AG08395 (cell line): ENCODE results near the gene FAAP20.
A peak's percentile ranks its signal among the peaks of the same experiment; 100 is the strongest.

Experiments
- DNase-seq: peaks from one replicate; pipeline ENCODE4 v3.0.0; 2012; ENCODE audit warnings: mixed read lengths, low spot score

FAAP20 gene

DNA sequence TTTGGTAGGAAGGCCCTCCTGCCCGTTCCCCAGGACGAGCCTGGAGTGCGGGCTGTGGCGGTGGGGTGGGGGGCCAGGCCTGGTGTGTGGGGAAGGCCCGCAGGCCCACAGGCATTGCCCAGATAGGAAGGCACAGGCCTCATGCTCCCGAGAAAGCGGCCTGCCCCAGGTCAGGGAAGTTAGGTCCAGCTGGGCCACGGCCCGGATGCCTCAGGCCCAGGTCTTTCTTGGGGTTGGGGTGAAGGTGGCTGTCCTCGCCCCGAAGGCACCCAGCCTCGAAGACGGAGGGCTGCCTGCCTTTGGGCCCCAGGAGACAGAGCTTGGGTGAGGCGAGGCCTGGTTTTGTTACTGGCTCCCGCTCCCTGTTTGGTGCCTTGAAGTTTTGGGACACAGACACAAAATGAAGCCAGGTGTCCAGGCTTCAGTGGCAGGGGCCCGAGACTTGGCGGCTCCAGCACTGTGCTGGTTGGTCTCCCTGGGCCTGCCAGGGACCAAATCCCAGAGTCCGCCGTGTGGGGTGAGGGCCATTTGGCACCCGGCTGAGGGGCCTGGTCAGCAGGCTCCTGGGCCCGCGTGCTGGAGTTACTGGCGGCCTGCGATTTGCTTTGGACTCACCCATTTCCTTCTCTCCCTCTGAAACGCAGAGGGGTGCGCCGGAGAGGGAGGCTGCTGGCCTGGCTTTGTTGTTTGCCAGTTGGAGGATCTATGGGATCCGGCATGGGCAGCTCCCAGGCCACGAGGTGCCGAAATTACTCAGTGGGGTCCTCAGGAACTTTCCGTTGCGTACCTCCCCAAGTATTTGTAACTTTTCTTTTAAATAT is 35.5 kb upstream of the FAAP20 start:
- DNase-seq, result no peak

DNA sequence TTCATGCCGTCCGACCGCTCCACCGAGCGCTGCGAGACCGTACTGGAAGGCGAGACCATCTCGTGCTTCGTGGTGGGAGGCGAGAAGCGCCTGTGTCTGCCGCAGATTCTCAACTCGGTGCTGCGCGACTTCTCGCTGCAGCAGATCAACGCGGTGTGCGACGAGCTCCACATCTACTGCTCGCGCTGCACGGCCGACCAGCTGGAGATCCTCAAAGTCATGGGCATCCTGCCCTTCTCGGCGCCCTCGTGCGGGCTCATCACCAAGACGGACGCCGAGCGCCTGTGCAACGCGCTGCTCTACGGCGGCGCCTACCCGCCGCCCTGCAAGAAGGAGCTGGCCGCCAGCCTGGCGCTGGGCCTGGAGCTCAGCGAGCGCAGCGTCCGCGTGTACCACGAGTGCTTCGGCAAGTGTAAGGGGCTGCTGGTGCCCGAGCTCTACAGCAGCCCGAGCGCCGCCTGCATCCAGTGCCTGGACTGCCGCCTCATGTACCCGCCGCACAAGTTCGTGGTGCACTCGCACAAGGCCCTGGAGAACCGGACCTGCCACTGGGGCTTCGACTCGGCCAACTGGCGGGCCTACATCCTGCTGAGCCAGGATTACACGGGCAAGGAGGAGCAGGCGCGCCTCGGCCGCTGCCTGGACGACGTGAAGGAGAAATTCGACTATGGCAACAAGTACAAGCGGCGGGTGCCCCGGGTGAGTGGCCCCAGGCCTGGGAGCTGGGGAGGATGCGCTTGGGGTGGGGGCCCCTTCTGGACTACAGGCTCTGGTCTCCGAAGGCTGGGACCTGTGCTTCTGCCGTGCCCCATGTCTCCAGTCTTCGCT is 34.7 kb upstream of the FAAP20 start:
- no peak for DNase-seq

DNA sequence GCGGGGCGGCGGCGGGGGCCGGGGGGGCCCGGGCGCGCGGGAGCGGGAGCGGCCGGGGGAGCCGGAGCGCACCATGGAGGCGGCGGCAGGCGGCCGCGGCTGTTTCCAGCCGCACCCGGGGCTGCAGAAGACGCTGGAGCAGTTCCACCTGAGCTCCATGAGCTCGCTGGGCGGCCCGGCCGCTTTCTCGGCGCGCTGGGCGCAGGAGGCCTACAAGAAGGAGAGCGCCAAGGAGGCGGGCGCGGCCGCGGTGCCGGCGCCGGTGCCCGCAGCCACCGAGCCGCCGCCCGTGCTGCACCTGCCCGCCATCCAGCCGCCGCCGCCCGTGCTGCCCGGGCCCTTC is 34.1 kb upstream of the FAAP20 start:
- no peak for DNase-seq

DNA sequence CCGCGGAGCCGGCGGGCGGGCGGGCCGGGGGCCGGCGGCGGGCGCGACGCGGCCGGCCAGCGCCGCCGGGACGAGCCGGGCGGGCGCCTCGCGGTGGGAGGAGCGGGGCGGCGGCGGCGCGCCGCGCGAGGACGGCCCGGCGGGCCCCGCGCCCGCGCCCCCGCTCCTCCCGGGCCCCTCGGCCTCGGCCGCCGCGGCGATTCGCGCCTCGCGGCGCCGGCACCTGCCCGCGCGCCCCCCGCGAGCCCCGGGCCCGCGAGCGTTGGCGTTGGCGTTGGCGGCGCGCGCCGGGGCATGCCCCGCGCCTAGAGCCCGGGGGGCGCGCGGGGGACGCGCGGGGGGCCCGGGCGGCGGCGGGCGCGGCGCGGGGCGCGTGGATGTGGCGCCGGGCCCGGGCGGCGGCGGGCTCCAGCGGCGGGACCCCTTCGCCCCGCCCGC is 33.6 kb upstream of the FAAP20 start, which contains the start of gene SKI:
TSS of gene SKI (plus strand) at position 163 of the 438 bp plus-strand sequence. CDS start 448 bp downstream, outside the sequence.
- DNase-seq, result no peak

DNA sequence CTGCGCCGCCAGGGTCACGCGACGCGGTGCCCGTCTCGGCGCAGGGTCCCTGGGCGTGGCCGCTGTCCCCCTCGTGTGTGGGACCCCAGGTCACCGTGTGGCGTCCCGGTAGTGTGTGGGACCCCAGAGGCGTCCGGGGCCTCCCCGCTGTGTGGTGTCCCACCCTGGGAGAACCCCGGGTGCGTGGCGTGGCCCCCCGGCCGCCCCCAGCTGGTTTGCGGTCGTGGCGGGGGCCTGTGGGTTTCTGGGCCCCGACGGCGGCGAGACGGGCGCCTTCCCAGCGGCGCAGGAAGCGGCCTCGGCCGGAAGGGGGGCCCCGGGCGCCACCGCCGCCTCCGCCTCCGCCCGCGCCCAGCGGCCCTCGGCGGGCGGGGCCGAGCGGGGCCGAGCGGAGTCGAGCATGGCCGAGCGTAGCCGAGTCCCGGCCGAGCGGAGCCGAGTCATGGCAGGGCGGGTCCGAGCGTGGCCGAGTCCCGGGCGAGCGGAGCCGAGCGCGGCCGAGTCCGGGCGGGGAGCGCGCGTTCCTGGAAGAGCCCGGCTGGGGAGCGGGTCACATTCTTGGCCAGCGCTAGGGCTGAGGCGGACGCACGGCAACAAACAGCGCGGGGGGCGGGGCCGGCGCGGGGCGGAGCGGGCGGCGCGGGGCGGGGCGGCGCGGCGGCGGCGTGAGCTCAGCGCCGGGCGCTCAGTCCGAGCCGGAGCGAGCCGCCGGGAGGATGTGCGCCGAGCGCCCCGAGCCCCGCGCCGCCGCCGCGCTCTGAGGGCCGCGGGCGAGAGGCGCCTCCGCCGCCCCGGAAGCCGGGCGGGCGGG is 33.0 kb upstream of the FAAP20 start:
- DNase-seq, result peak; percentile 99

DNA sequence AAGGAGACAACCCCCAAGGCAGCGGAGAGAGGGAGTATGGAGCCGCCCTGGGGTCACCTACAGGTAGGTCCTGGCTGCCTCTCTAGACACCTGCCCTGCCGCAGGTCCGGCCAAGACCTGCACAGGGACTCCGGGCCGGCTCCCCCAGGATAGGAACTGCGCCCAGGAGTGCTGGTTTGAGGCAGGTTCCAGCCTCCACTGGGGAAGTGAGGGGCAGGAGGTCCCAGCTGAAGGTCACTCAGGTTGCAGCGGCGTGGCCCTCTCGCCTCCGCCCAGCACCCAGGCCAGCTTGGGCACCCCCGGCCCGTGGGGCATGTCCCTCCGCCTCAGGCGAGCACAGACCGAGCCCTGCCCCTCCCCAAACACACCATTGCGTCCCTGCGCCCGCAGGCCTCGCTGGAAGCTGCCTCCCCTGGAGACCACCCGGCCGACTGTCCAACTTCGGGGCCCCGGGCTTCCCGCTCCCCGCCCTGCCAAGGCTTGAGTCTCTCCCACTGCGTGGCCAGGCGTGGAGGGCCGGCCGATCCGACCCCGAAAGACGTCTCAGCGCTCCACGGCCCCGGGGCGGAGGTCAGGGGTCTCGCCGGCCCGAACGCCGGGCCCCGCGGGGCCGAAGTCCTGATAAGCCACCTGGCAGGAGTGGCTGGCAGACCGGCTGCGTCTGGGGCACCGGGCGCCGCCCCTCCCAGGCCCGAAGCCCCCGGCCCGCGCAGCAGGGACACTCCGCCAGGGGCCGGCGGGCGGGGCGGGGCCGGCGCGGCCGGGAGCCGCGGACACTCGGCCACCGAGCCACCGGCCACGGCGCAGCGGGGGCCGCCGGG is 32.2 kb upstream of the FAAP20 start:
- DNase-seq, result no peak

DNA sequence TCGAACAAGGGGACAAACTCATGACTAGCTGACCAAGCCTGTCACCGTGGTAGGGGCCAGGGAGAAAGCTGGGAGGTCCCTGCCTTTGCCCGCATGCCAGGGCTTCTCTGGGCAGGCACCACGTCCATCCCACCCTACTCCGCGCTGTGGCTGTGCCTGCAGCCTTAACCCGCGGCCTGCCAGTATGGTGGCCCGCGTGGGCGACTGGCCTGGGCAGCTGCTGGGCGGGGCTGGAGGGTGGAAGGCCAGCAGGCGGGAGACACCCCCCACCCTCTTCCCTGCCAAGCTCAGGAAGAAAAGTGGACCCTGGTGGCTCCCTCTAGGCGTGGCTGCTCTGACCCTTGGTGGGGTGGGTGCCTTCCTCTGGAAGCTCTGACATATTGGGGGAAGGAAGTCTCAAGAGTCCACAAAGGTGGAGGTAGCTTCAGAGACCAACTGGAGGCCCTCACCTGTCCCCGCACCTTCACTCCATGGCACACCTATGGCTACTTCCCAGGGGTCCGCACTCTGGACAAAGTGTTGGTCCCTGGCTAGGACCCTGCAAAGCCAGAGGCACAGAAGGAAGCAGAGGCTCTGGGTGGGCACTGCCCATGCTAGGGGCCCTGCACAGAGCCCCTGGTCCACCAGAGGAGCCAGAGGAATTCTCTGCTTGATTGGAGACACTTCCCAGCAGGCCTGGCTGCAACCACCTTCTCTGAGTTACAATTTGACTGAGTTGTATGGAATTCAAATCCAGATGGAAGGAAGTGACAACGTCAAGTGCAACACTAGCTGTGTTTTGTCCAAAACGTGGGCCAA is 30.3 kb upstream of the FAAP20 start:
- DNase-seq, result no peak

DNA sequence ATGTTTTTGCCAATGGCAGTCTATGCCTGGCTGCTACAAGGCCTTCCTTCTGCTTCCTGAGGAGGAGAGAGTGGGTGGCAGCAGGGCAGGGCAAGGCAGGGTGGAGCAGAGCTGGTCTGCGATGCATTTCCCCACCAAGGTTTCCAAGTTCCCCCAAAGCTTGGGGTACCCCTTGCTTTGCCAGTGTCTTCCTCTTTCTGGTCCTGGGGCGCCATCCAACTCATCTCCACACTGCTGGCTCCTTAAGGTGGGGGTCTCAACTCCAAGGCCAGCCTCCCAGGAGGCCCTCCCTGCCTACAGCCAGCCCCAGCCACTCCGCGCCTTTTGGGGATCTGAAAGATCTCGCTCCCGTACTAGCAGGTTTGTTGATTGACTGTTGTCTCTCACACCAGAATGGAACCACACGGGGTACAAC is 29.6 kb upstream of the FAAP20 start:
- DNase-seq, result no peak

DNA sequence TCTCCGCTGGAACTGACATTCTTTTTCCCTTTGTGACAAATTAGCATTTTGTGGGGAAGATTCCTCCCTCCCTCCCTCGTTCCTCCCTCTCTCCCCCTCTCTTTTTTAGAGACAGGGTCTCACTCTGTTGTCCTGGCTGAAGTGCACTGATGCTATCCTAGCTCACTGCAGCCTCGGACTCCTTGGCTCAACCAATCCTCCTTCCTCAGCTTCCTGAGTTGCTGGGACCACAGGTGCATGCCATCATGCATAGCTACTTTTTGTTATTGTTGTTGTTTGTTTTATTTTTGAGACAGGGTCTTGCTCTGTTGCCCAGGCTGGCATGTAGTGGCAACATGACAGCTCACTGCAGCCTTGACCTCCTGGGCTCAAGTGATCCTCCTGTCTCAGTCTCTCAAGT is 26.7 kb upstream of the FAAP20 start:
- no peak for DNase-seq

DNA sequence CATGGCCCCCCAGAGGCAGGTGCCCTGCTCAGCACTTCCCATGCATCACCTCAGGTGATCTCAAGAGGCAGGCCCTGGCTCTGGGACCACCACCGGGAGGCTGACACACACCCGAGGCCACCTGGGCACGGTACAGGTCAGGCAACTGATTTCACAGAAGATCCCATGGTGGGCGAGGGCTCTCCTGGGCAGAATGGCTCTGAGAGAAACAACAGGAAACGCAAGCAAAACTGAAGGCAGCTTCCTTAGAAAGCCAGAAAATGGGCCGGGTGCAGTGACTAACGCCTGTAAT is 22.1 kb upstream of the FAAP20 start:
- DNase-seq, result no peak

DNA sequence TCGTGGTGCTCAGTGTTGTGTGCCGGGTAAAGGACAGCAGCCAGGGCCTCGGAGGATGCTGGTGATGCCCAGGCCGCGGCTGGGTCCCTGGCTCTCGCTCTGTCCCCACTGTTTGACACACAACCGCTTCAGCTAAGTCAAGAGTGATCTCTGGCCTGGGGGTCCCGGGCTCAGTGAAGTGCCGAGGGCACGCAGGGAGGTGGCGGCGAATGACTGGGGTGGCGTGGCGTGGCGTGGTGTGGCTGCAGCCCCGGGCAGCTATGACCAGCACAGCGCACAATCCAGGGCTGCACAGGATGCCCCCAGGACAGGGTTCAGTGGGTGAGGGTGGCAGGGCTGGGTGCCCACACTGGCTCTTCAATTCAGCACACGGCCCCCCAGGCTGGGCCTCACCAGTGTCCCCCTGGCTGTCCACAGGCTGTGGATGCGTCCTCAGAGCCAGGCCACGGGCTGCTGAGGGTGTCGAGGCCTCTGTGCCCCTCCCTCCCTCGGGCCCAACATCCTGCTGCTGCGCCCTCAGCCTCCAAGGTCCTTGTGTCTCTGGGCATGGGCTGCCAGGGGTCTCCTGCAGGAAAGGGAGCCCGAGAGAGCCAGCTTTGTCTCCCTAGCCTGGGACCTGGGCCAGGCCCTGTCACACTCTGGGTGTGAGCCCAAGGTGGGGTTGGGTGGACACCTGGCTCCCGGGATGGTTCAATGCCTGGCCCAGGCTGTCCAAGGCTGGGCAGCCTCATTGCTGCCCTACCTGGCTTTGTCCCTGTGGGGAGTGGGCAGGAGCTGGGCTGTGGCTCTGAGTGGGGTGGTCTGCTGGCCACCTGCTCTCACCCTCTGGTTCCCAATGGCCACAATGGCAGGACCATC is 21.6 kb upstream of the FAAP20 start:
- no peak for DNase-seq

DNA sequence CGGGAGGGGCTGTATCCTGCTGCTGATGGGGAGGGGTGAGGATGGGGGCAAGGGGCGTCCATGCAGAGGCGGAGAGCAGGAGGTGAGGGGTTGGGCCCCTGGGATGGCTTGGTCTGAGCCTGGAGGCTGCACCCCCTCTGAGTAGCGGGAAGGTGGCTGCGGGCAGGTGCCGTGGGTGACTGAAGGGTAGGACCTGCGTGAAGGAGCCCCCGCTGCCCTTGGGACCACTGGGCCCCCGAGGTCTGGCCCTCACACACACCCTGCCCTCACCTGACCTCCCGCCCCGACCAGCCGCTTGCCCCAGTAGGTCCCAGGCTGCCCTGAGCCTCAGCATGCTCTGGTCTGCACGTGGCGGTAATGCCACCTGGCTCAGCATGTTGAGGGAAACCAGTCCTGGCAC is 20.8 kb upstream of the FAAP20 start:
- DNase-seq, result no peak

DNA sequence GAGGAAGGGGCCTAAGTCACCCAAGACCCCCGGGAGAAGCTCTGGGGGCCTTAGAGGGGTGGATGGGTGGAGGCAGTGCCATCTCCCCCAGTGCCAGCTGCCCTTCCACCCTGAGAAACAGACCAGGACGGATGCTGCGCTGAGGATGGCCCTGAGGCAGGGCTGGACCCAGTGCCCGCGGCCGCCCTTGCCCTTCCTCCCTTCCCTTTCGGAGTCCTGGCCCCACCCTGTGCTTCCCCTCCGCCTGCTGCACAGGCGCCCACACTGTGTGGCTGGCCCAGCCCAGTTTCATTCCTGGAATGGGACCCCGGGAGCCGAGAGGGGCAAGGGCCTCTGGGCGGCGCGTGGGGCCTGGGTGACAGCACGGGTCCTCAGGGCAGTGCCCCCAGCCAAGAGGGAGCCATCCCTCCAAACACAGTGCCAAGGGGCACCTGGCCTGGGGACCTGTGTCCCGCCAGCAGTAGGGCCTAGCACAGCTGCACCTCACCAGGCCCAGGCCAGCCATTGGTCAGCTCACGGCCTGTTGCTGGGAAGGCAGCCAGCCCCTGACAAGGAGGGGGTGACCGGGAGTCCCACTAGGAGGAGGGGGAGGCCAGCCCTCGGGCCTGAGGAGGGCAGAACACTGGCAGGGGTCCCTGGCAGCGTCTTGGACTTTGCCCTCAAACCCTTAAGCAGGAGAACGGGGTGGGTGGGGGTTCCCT is 20.1 kb upstream of the FAAP20 start:
- DNase-seq, result no peak

DNA sequence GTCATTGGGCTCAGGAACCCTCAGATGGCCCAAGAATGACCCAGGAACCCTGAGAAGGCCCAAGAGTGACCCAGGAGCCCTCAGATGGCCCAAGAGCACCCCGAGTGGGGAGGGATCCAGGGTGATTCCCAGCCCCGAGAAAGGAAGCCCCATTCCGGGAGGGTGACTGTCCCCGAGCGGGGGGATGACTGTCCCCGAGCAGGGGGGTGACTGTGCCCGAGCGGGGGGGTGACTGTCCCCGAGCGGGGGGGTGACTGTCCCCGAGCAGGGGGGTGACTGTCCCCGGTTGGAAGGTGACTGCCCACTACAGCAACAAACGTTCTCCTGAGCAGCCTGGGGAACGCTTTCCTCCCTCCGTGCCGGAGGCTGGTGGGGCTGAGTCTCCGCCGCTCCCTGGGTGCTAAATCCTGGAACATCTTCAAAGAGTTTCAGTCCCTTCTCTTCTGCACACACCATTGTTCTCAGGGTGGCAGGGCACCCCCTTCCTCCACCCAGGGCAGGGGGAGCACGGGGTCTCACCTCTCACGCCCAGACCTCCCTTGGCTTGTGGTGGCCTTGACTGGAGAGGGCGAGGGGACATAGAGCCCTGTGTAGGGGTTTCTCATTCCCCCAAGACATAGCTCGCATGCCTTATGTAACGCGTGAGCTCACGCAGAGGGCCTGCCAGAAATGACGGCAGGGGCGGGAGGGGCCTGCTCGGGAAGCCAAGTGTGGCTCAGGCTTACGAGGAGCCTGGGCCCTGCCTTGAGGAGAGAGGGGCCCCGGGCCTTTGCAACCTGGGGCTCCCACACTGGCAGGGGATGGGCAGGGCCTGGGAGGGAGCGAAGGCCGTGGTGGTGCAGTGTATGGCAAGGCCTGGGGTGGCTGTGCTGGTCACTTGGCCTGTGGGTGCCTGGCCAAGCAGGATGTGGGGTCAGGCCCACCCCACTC is 19.3 kb upstream of the FAAP20 start:
- peak; percentile 79 for DNase-seq

DNA sequence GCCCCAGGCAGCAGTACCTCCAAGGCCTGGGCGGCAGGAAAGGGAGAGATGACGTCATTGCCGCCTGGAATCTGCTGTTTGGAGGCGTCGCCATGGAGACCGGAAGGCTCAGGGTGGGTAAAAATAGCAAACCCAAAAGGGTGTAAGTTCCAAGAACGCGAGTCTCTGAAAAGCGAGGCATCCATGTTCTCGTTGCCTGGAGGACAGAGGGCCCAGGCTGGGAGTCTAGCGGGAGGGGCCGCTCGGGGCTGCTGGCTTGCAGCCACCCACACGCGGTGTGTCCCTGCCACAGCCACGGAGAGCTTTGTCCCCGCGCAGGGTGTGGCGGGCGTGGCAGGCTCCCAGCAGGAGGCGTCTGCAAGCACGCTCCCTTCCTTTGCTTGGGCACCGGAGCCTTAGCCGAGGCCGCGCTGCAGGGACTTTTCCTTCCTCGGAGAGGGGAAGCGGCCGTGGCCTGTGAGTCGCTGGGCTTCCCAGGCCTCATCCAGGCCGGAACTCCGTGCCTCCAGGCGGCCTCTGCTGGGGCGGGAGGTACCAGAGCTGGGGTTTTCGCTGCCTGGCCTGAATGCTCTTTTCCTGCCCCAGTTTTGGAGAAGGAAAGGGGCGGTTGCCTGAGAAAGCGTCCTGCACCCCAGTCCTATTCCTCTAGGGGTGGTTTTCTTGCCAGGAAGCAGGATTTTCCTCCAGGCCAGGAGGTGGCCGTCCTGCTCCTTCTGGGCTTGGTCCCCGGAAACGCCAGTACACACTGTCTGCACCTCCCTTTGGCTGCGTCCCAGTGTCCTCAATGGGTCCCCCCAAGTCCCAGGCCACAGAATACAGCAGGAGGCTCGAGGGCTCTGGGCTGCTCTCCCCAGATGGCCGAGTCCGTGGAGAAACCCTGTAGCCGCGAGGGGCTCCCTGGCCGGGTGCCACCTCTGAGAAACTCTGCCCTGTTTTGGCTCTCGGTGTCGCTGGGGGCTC is 18.2 kb upstream of the FAAP20 start:
- DNase-seq, result peak; percentile 93

DNA sequence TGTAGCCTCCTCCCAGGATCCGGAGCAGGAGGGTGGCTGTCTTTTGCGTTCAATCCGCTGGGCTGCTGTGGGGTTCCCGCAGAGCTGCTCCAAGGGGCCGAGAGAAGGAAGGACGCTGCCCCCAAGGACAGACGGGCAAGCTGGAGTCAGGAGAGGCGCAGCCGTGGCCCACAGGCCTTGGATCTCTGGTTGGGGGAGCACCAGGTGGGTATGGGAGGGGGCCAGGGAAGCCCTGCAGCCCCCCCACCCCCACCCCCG is 17.6 kb upstream of the FAAP20 start:
- DNase-seq, result no peak

DNA sequence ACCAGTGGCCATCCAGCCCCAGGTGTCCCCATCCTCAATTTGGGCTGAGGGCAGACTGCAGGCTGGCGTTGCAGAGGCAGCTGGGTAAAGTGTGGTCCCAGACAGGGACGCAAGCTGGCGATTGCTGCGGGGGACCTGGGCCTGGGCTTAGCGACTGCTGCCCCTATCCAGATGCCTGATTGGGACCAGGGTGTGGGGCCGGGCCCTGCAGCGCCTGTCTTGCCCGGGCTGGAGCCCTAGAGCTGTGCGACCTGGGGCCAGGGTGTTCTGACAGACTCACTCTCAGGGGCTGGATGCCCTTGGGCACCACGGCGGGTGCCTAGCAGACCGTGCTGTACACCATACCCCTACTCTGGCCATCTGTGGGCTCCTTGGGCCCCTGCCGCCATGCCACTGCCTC is 16.2 kb upstream of the FAAP20 start:
- no peak for DNase-seq
